Activated B cell treated with CpG ODN at 0.5 μM for 24 hours (primary cell): ENCODE measurements around the gene DLGAP4. TPM values are rescaled to one million over a fixed set of nuclear protein-coding genes. Genes with fewer than 3 reads are reported as not detected.
"Not testable (repeated sequence)": the region's sequence is repeated elsewhere in the genome, so short reads cannot be mapped to it uniquely, and the experiment has no call there.

Experiments used
- ATAC-seq: fragments of 200-7000 bp; cut with Tn5 transposase; one replicate; pipeline ENCODE4 v1.10.0; 2021; ENCODE audit warnings: low read depth, mild to moderate bottlenecking, moderate library complexity
- CTCF ChIA-PET: fragments of 350-600 bp; sonication (Branson Sonifier 250); formaldehyde crosslinking; loops from one replicate; lab custom pipeline; 2021; ENCODE audit warnings: antibody characterized with exemption; lab: Charles Lee
- POLR2A ChIA-PET: fragments of 350-600 bp; sonication (Branson Sonifier 250); formaldehyde crosslinking; loops from one replicate; lab custom pipeline; 2021; ENCODE audit warnings: antibody characterized with exemption; lab: Charles Lee
- DNase-seq: peaks from one replicate; pipeline ENCODE4 v3.0.0; 2022
- H3K27ac Mint-ChIP-seq: one replicate; pipeline ENCODE4 v1.8.0; 2020; ENCODE audit warnings: mixed read lengths
- H3K27me3 Mint-ChIP-seq: one replicate; pipeline ENCODE4 v1.8.0; 2021; ENCODE audit warnings: mixed read lengths
- H3K36me3 Mint-ChIP-seq: one replicate; pipeline ENCODE4 v1.8.0; 2021; ENCODE audit warnings: low read depth, mixed read lengths
- H3K4me1 Mint-ChIP-seq: one replicate; pipeline ENCODE4 v1.8.0; 2021; ENCODE audit warnings: mixed read lengths
- H3K4me3 Mint-ChIP-seq: one replicate; pipeline ENCODE4 v1.8.0; 2020; ENCODE audit warnings: mild to moderate bottlenecking, mixed read lengths
- H3K9me3 Mint-ChIP-seq: one replicate; pipeline ENCODE4 v1.8.0; 2020; ENCODE audit warnings: mixed read lengths
- intact Hi-C: fragments of 100-400 bp; cut with micrococcal nuclease; formaldehyde crosslinking; loops from one replicate; pipeline ENCODE4 v1.15.1; 2024
- total RNA-seq: library from RNA; stranded (reverse); gene quantifications from 2 replicates; pipeline ENCODE4 v1.2.3, GENCODE V29; 2022
- TF ChIP-seq, protein P1 (sequence below): fragments of 200-600 bp; IDR thresholded peaks from one replicate; pipeline ENCODE4 v1.8.0; 2022; ENCODE audit warnings: antibody characterized with exemption, mild to moderate bottlenecking

Gene DLGAP4
- total RNA-seq, 1 donor from 2014 or later = 38.7 TPM

DNA sequence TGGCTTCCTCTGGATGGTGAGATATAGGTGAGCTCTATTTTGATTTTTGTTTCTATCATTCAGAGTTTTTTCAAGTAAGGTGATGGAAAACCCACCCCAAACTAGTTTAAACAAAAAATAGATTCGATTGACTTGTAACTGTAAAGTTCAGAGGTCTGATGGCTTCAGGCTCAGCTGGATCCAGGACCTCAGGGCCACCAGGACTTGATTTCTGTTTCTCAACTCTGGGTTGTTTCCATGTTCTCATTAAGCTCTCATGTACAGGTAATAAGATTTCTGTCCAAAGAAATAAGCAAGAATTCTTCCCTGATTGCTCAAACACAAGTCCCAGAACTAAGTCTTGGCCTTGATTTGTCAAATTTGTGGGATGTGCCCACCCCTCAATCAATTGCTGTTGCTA is 67.0 kb downstream of the DLGAP4 start:
- H3K9me3 Mint-ChIP-seq = no peaks in the 10 kb centered on the region
- H3K27me3 Mint-ChIP-seq = peaks cover 24% of the 10 kb centered on the region
- TF ChIP-seq, protein P1, sequence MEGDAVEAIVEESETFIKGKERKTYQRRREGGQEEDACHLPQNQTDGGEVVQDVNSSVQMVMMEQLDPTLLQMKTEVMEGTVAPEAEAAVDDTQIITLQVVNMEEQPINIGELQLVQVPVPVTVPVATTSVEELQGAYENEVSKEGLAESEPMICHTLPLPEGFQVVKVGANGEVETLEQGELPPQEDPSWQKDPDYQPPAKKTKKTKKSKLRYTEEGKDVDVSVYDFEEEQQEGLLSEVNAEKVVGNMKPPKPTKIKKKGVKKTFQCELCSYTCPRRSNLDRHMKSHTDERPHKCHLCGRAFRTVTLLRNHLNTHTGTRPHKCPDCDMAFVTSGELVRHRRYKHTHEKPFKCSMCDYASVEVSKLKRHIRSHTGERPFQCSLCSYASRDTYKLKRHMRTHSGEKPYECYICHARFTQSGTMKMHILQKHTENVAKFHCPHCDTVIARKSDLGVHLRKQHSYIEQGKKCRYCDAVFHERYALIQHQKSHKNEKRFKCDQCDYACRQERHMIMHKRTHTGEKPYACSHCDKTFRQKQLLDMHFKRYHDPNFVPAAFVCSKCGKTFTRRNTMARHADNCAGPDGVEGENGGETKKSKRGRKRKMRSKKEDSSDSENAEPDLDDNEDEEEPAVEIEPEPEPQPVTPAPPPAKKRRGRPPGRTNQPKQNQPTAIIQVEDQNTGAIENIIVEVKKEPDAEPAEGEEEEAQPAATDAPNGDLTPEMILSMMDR = no peak
- intact Hi-C loops = no loop called here
- no peak overlapping the region for H3K4me3 Mint-ChIP-seq
- ATAC-seq (no peak), DNase-seq (no peak)
- H3K27ac Mint-ChIP-seq = no peak overlapping the region
- H3K4me1 Mint-ChIP-seq = no peaks in the 10 kb centered on the region
- no peaks in the 10 kb centered on the region for H3K36me3 Mint-ChIP-seq
- ChIA-PET POLR2A (no interaction called here), CTCF (no interaction called here)

DNA sequence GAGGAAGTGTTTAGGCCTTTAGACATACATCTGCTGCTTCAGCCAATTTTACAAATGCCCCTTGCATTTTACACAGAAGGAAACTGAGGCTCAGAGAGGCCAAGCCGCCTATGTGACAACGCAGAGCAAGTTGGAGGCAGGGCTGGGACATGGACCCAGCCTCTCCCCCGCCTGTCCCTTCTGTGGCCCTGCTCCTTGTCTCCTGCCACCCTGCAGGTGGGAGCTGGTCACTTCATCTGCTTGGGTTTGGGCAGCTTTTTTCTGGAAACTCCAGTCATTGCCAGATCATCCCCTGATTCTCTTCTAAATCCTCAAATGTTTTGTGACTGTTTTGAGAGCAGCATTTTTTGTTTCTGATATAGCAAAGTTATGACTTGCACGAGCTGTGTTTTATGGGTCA is 68.9 kb downstream of the DLGAP4 start:
- no peaks in the 10 kb centered on the region for H3K36me3 Mint-ChIP-seq
- TF ChIP-seq, protein P1 = no peak
- H3K9me3 Mint-ChIP-seq = no peaks in the 10 kb centered on the region
- ChIA-PET CTCF (no interaction called here), POLR2A (no interaction called here)
- H3K4me3 Mint-ChIP-seq = no peak overlapping the region
- no peak for DNase-seq
- ATAC-seq = no peak
- no peaks in the 10 kb centered on the region for H3K4me1 Mint-ChIP-seq
- no peak overlapping the region for H3K27ac Mint-ChIP-seq
- peaks cover 35% of the 10 kb centered on the region for H3K27me3 Mint-ChIP-seq
- intact Hi-C loops = no loop called here

DNA sequence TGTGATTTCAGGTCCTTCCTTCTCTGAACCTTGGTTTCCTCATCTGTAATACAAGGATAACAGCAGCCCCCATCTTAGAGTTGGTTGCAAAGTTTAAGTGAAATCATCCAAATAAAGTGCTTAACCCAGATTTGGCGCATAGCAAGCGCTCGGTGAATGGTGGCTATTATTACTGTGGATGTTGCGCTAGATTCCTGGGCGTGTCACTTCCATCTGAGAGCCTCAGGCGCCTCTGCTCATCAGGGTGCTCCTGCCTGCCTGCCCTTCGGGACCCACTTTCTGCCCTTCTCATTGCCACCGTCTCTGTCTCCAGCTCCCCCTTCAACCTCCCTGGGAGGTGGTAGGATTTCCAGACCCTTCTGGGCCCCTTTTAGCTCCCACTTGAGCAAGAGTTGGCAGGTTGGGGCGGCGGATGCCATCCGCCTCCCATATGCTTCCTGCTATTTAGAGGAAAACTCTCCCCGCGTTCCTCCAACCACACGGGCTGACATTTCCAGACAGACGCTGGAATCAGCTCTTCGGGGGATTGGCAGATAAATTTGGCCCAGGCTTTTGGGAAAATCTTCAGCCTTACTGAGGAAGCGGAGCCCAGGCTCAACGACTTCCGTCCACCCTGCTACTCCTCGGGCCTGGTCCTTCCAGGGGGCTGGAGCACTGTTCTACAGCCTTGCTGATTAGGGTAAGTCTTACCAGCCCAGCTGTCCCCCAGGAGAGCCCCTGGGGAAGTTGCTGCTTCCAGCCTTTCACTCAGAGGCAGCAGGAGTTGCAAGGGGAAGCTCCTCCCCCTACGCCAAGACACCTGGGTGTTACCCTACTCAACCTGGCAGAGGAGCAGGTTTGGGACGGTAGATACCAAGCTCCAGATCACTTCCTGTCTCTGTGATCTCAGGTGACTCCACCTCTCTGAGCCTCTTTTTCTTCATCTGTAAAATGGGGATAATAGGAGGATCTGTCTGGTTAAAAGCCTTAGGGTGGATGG is 71.5 kb downstream of the DLGAP4 start:
- Mint-ChIP-seq H3K4me3 (no peak overlapping the region), H3K4me1 (no peaks in the 10 kb centered on the region), H3K27ac (no peak overlapping the region), H3K27me3 (peaks cover 24% of the 10 kb centered on the region), H3K9me3 (no peaks in the 10 kb centered on the region), H3K36me3 (no peaks in the 10 kb centered on the region)
- intact Hi-C loops = no loop called here
- ChIA-PET POLR2A (interaction anchor here (0.7 kb wide), 1 partner anchor 389 kb away, joined by 3 read pairs; no protein-coding TSS in a partner anchor), CTCF (no interaction called here)
- DNase-seq (no peak), ATAC-seq (no peak)
- TF ChIP-seq, protein P1 = no peak

DNA sequence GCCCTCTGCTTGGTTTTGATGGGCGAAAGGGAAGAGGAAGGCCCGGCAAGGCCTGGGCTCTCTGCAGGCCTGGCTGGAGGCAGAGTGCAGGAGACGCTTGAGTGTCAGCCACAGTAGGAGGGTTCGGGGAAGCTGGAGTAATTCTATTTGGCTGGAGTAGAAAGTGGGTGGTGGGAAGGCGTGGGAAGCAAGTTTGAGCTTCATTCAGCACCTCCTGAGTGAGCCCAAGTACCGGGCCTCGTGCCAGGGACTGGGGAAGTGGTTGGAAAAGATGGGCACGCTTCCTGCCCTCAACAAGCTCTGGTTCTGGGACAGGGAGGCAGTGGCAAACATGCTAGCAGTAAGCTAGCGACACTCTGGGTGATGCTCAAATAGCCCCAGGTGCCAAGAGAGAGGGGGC is 72.5 kb downstream of the DLGAP4 start:
- no peaks in the 10 kb centered on the region for H3K9me3 Mint-ChIP-seq
- intact Hi-C loops = no loop called here
- H3K27me3 Mint-ChIP-seq = peaks cover 19% of the 10 kb centered on the region
- H3K36me3 Mint-ChIP-seq = no peaks in the 10 kb centered on the region
- no peak overlapping the region for H3K4me3 Mint-ChIP-seq
- ATAC-seq = no peak
- DNase-seq = no peak
- CTCF ChIA-PET = no interaction called here
- POLR2A ChIA-PET = interaction anchor here (0.7 kb wide), 1 partner anchor 388 kb away, joined by 3 read pairs; no protein-coding TSS in a partner anchor
- TF ChIP-seq, protein P1 = no peak
- H3K27ac Mint-ChIP-seq = no peak overlapping the region
- H3K4me1 Mint-ChIP-seq = no peaks in the 10 kb centered on the region

DNA sequence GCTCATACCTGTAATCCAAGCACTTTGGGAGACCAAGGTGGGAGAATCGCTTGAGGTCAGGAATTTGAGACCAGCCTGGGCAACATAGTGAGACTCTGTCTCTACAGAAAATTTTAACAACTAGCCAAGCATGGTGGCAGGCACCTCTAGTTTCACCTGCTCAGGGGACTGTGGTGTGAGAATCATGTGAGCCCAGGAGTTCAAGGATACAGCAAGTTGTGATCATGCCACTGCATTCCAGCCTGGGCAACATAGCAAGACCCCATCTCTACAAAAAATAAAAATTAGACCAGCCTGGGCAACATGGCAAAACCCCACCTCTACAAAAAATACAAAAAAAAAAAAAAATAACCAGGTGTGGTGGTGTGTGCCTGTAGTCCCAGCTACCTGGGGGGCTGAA is 73.8 kb downstream of the DLGAP4 start:
- ATAC-seq, H3K4me1 Mint-ChIP-seq, DNase-seq, H3K36me3 Mint-ChIP-seq, H3K27ac Mint-ChIP-seq, intact Hi-C loops, POLR2A ChIA-PET, CTCF ChIA-PET, H3K4me3 Mint-ChIP-seq, H3K9me3 Mint-ChIP-seq: not testable (repeated sequence)
- peaks cover 27% of the 10 kb centered on the region for H3K27me3 Mint-ChIP-seq
